WTC11 (cell line): ENCODE measurements around the gene SUCLG2. TPM values are rescaled to one million over a fixed set of nuclear protein-coding genes. Genes with fewer than 3 reads are reported as not detected.

Source experiments
- CREM ChIP-seq: sonication (generic); formaldehyde crosslinking; IDR thresholded peaks from 2 replicates; pipeline ENCODE4 v1.8.1; 2022; ENCODE audit warnings: mild to moderate bottlenecking, missing genetic modification reagents, moderate library complexity
- FOXP1 ChIP-seq: sonication (generic); formaldehyde crosslinking; IDR thresholded peaks from 2 replicates; pipeline ENCODE4 v1.8.0; 2022; ENCODE audit warnings: missing genetic modification reagents, mild to moderate bottlenecking, moderate library complexity, borderline replicate concordance
- GRHL2 ChIP-seq: fragments of 250-450 bp; sonication (Bioruptor Pico); IDR thresholded peaks from 2 replicates; pipeline ENCODE4 v1.8.0; 2022; ENCODE audit warnings: mild to moderate bottlenecking, moderate library complexity; ENCODE audit not compliant: insufficient replicate concordance, severe bottlenecking
- IRF2 ChIP-seq: sonication (generic); formaldehyde crosslinking; IDR thresholded peaks from 2 replicates; pipeline ENCODE4 v1.8.0; 2022; ENCODE audit warnings: low read depth, missing genetic modification reagents, borderline replicate concordance
- MXD4 ChIP-seq: fragments of 250-450 bp; sonication (Bioruptor Pico); IDR thresholded peaks from 2 replicates; pipeline ENCODE4 v1.8.0; 2021; ENCODE audit warnings: mild to moderate bottlenecking, moderate library complexity, borderline replicate concordance
- NFE2L1 ChIP-seq: sonication (generic); formaldehyde crosslinking; IDR thresholded peaks from 2 replicates; pipeline ENCODE4 v1.8.1; 2023; ENCODE audit warnings: missing genetic modification reagents
- OVOL2 ChIP-seq: fragments of 250-450 bp; sonication (Bioruptor Pico); IDR thresholded peaks from 2 replicates; pipeline ENCODE4 v1.9.0; 2021; ENCODE audit warnings: mild to moderate bottlenecking, borderline replicate concordance
- TEAD1 ChIP-seq: sonication (generic); formaldehyde crosslinking; IDR thresholded peaks from 2 replicates; pipeline ENCODE4 v1.8.0; 2022; ENCODE audit warnings: mild to moderate bottlenecking, missing genetic modification reagents
- TP53 ChIP-seq: sonication (generic); formaldehyde crosslinking; IDR thresholded peaks from 2 replicates; pipeline ENCODE4 v1.8.1; 2023; ENCODE audit warnings: mild to moderate bottlenecking, missing genetic modification reagents
- total RNA-seq: library from RNA; stranded (reverse); gene quantifications from 3 replicates; pipeline ENCODE4 v1.2.3, GENCODE V29; 2021
- TF ChIP-seq, protein P1 (sequence below): sonication (generic); formaldehyde crosslinking; IDR thresholded peaks from 2 replicates; pipeline ENCODE4 v1.8.0; 2023; ENCODE audit warnings: missing genetic modification reagents
- TF ChIP-seq, protein P2 (sequence below): sonication (generic); formaldehyde crosslinking; IDR thresholded peaks from 2 replicates; pipeline ENCODE4 v1.8.1; 2023; ENCODE audit warnings: mild to moderate bottlenecking, missing genetic modification reagents, borderline replicate concordance
- TF ChIP-seq, protein P3 (sequence below): sonication (generic); formaldehyde crosslinking; IDR thresholded peaks from 2 replicates; pipeline ENCODE4 v1.8.0; 2022; ENCODE audit warnings: missing genetic modification reagents
- TF ChIP-seq, protein P4 (sequence below): sonication (generic); formaldehyde crosslinking; IDR thresholded peaks from 2 replicates; pipeline ENCODE4 v1.8.1; 2022; ENCODE audit warnings: missing genetic modification reagents, borderline replicate concordance
- TF ChIP-seq, protein P5 (sequence below): fragments of 250-450 bp; sonication (Bioruptor Pico); IDR thresholded peaks from 2 replicates; pipeline ENCODE4 v2.1.2; 2022; ENCODE audit warnings: mild to moderate bottlenecking, moderate library complexity
- TF ChIP-seq, protein P6 (sequence below): fragments of 250-450 bp; sonication (Bioruptor Pico); IDR thresholded peaks from 2 replicates; pipeline ENCODE4 v1.9.0; 2021; ENCODE audit warnings: mild to moderate bottlenecking
- TF ChIP-seq, protein P7 (sequence below): fragments of 250-450 bp; sonication (Bioruptor Pico); IDR thresholded peaks from 2 replicates; pipeline ENCODE4 v1.9.0; 2021; ENCODE audit warnings: moderate library complexity, mild to moderate bottlenecking, inconsistent platforms, borderline replicate concordance
- TF ChIP-seq, protein P8 (sequence below): fragments of 250-450 bp; sonication (Bioruptor Pico); IDR thresholded peaks from 2 replicates; pipeline ENCODE4 v1.8.0; 2021; ENCODE audit warnings: mild to moderate bottlenecking
- TF ChIP-seq, protein P9 (sequence below): sonication (generic); formaldehyde crosslinking; IDR thresholded peaks from 2 replicates; pipeline ENCODE4 v1.8.1; 2023; ENCODE audit warnings: mild to moderate bottlenecking, missing genetic modification reagents
- TF ChIP-seq, protein P10 (sequence below): sonication (generic); formaldehyde crosslinking; IDR thresholded peaks from 2 replicates; pipeline ENCODE4 v1.8.1; 2022; ENCODE audit warnings: mild to moderate bottlenecking, moderate library complexity, missing genetic modification reagents

SUCLG2 gene
- total RNA-seq, 1 experiment from 2014 or later: 39.7 TPM

DNA sequence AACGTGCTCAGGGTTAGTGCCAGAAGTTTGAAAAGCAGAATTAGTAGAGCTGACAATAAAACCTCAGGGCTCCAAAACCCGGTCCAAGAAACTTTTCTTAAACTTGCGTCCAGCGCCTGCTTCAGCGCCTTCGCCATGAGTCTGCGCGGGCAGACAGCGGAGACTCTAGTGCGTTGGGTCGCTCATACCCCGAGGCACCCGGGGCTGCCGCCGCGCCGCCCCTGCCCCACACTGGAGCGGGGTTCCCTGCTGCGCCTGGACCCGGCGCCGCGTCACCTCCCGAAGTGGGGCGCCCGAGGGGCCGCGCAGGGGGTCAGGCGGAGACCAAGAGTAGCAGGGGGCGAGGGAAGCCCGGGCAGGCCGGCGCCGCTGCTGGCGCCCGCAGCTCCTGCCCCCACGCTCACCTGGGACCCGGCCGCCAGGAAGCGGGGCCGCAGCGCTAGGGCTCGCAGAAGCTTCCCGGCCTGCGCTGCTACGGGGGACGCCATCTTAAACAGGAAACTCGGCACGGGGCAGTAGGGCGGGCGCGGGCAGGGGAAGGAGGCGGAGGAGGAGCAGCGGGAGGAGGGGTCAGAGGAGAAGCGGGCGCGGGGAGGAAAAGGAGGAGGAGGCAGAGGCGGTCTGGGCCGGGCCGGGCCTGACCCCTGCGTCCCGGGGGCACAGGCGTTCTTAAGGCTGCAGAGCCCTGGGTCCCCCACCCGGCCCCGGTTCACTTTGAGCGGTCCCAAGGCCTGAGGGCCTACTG lies at the start of gene SUCLG2 (continued):
- TF ChIP-seq NFE2L1 (CRISPR knock-in tag): 0 out of 2 replicates have a peak, but pooled peaks have one; percentile 43
- TF ChIP-seq, protein P1, sequence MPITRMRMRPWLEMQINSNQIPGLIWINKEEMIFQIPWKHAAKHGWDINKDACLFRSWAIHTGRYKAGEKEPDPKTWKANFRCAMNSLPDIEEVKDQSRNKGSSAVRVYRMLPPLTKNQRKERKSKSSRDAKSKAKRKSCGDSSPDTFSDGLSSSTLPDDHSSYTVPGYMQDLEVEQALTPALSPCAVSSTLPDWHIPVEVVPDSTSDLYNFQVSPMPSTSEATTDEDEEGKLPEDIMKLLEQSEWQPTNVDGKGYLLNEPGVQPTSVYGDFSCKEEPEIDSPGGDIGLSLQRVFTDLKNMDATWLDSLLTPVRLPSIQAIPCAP: no peak
- TF ChIP-seq, protein P2, sequence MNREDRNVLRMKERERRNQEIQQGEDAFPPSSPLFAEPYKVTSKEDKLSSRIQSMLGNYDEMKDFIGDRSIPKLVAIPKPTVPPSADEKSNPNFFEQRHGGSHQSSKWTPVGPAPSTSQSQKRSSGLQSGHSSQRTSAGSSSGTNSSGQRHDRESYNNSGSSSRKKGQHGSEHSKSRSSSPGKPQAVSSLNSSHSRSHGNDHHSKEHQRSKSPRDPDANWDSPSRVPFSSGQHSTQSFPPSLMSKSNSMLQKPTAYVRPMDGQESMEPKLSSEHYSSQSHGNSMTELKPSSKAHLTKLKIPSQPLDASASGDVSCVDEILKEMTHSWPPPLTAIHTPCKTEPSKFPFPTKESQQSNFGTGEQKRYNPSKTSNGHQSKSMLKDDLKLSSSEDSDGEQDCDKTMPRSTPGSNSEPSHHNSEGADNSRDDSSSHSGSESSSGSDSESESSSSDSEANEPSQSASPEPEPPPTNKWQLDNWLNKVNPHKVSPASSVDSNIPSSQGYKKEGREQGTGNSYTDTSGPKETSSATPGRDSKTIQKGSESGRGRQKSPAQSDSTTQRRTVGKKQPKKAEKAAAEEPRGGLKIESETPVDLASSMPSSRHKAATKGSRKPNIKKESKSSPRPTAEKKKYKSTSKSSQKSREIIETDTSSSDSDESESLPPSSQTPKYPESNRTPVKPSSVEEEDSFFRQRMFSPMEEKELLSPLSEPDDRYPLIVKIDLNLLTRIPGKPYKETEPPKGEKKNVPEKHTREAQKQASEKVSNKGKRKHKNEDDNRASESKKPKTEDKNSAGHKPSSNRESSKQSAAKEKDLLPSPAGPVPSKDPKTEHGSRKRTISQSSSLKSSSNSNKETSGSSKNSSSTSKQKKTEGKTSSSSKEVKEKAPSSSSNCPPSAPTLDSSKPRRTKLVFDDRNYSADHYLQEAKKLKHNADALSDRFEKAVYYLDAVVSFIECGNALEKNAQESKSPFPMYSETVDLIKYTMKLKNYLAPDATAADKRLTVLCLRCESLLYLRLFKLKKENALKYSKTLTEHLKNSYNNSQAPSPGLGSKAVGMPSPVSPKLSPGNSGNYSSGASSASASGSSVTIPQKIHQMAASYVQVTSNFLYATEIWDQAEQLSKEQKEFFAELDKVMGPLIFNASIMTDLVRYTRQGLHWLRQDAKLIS (CRISPR knock-in tag): 0 out of 2 replicates have a peak, but pooled peaks have one; percentile 20
- TF ChIP-seq, protein P3, sequence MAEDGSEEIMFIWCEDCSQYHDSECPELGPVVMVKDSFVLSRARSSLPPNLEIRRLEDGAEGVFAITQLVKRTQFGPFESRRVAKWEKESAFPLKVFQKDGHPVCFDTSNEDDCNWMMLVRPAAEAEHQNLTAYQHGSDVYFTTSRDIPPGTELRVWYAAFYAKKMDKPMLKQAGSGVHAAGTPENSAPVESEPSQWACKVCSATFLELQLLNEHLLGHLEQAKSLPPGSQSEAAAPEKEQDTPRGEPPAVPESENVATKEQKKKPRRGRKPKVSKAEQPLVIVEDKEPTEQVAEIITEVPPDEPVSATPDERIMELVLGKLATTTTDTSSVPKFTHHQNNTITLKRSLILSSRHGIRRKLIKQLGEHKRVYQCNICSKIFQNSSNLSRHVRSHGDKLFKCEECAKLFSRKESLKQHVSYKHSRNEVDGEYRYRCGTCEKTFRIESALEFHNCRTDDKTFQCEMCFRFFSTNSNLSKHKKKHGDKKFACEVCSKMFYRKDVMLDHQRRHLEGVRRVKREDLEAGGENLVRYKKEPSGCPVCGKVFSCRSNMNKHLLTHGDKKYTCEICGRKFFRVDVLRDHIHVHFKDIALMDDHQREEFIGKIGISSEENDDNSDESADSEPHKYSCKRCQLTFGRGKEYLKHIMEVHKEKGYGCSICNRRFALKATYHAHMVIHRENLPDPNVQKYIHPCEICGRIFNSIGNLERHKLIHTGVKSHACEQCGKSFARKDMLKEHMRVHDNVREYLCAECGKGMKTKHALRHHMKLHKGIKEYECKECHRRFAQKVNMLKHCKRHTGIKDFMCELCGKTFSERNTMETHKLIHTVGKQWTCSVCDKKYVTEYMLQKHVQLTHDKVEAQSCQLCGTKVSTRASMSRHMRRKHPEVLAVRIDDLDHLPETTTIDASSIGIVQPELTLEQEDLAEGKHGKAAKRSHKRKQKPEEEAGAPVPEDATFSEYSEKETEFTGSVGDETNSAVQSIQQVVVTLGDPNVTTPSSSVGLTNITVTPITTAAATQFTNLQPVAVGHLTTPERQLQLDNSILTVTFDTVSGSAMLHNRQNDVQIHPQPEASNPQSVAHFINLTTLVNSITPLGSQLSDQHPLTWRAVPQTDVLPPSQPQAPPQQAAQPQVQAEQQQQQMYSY (CRISPR knock-in tag): no peak
- TF ChIP-seq OVOL2: no peak
- TF ChIP-seq FOXP1 (CRISPR knock-in tag): peak; percentile 83
- TF ChIP-seq, protein P4, sequence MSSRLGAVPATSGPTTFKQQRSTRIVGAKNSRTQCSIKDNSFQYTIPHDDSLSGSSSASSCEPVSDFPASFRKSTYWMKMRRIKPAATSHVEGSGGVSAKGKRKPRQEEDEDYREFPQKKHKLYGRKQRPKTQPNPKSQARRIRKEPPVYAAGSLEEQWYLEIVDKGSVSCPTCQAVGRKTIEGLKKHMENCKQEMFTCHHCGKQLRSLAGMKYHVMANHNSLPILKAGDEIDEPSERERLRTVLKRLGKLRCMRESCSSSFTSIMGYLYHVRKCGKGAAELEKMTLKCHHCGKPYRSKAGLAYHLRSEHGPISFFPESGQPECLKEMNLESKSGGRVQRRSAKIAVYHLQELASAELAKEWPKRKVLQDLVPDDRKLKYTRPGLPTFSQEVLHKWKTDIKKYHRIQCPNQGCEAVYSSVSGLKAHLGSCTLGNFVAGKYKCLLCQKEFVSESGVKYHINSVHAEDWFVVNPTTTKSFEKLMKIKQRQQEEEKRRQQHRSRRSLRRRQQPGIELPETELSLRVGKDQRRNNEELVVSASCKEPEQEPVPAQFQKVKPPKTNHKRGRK (CRISPR knock-in tag): no peak
- TF ChIP-seq, protein P5, sequence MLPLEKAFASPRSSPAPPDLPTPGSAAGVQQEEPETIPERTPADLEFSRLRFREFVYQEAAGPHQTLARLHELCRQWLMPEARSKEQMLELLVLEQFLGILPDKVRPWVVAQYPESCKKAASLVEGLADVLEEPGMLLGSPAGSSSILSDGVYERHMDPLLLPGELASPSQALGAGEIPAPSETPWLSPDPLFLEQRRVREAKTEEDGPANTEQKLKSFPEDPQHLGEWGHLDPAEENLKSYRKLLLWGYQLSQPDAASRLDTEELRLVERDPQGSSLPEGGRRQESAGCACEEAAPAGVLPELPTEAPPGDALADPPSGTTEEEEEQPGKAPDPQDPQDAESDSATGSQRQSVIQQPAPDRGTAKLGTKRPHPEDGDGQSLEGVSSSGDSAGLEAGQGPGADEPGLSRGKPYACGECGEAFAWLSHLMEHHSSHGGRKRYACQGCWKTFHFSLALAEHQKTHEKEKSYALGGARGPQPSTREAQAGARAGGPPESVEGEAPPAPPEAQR (CRISPR knock-in tag): no peak
- no peak for TF ChIP-seq GRHL2 (CRISPR knock-in tag)
- TF ChIP-seq, protein P6, sequence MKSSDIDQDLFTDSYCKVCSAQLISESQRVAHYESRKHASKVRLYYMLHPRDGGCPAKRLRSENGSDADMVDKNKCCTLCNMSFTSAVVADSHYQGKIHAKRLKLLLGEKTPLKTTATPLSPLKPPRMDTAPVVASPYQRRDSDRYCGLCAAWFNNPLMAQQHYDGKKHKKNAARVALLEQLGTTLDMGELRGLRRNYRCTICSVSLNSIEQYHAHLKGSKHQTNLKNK: no peak
- TF ChIP-seq, protein P7, sequence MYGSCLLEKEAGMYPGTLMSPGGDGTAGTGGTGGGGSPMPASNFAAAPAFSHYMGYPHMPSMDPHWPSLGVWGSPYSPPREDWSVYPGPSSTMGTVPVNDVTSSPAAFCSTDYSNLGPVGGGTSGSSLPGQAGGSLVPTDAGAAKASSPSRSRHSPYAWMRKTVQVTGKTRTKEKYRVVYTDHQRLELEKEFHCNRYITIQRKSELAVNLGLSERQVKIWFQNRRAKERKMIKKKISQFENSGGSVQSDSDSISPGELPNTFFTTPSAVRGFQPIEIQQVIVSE (CRISPR knock-in tag): no peak
- TF ChIP-seq, protein P8, sequence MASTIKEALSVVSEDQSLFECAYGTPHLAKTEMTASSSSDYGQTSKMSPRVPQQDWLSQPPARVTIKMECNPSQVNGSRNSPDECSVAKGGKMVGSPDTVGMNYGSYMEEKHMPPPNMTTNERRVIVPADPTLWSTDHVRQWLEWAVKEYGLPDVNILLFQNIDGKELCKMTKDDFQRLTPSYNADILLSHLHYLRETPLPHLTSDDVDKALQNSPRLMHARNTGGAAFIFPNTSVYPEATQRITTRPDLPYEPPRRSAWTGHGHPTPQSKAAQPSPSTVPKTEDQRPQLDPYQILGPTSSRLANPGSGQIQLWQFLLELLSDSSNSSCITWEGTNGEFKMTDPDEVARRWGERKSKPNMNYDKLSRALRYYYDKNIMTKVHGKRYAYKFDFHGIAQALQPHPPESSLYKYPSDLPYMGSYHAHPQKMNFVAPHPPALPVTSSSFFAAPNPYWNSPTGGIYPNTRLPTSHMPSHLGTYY (CRISPR knock-in tag): no peak
- TF ChIP-seq IRF2: no peak
- TF ChIP-seq TEAD1 (CRISPR knock-in tag): no peak
- peak; percentile 46; the same call in 1 of the 2 replicates for TF ChIP-seq CREM (CRISPR knock-in tag)
- 0 out of 2 replicates have a peak, but pooled peaks have one; percentile 35 for TF ChIP-seq TP53 (CRISPR knock-in tag)
- TF ChIP-seq, protein P9, sequence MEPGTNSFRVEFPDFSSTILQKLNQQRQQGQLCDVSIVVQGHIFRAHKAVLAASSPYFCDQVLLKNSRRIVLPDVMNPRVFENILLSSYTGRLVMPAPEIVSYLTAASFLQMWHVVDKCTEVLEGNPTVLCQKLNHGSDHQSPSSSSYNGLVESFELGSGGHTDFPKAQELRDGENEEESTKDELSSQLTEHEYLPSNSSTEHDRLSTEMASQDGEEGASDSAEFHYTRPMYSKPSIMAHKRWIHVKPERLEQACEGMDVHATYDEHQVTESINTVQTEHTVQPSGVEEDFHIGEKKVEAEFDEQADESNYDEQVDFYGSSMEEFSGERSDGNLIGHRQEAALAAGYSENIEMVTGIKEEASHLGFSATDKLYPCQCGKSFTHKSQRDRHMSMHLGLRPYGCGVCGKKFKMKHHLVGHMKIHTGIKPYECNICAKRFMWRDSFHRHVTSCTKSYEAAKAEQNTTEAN (CRISPR knock-in tag): no peak
- no peak for TF ChIP-seq MXD4 (CRISPR knock-in tag)
- TF ChIP-seq, protein P10, sequence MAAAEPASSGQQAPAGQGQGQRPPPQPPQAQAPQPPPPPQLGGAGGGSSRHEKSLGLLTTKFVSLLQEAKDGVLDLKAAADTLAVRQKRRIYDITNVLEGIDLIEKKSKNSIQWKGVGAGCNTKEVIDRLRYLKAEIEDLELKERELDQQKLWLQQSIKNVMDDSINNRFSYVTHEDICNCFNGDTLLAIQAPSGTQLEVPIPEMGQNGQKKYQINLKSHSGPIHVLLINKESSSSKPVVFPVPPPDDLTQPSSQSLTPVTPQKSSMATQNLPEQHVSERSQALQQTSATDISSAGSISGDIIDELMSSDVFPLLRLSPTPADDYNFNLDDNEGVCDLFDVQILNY (CRISPR knock-in tag): peak; percentile 72; the same call in 1 of the 2 replicates
